Brain pericyte (primary cell): ENCODE data around the gene SCGB3A2.

Experiments used
- DNase-seq: peaks from one replicate; pipeline ENCODE4 v3.0.0-alpha.2; 2012; ENCODE audit warnings: low read depth, low spot score

SCGB3A2 gene, protein sequence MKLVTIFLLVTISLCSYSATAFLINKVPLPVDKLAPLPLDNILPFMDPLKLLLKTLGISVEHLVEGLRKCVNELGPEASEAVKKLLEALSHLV

DNA sequence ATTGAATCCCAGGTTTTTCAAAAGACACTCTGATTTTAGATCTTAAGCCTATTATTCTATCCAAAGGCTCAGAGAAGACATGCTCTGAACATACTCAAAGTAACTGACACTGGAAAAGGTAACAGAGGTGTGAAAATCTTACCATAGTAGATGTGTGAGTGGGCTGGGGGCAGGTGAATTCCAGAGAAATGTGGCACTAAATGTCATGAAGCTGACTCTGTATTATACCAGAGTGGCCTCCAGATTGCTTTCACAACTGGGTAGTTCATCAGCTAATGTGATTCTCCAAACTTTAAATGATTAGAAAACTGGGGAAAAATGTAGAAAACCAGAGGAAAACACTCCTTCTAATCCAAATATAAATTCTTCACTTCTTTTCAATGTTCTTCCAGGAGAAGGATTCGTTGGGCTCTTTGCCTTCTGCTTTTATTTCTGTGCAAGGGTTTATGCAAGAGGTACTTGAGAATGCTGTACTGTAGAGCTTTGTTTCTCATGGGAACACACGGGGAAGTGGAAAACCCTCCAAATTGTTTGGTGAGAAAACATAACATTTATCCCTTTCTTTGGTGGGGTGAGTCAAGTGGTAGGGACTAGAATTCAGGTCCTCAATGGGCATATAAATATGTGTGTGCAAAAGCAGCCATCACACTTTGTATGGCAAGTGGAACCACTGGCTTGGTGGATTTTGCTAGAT, at the start of gene SCGB3A2:
SCGB3A2 (plus strand) TSS at position 646 of the 694 bp plus-strand sequence. CDS start 93 bp downstream, outside the sequence.
- DNase-seq, result no peak

- DNase-seq, result no peak
Observed at GRCh38 chr5:147830035-147830434, 48.5 kb upstream of the SCGB3A2 start.

DNA sequence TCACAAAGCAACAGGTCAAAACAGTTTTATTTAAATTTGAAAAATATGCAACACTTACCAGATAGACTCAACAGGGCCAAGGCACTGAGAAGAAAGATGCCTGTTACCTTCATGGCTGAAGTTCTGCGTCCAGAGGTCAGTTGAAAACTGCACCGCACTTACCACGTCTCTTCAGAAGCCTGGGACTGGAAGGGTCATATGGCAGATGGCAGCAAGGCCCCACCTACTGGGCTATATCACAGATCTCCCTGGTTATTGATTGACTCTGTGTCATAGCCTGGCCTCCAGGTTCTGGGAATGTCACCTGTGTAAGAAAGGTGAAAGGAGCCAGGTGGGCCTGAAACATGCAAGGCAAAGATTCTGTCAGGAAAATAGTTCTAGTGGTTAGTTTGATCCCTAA, 47.0 kb upstream of the SCGB3A2 start, which contains the start of gene SPINK1:
SPINK1 (minus strand) TSS at position 207 of the 400 bp plus-strand sequence; CDS start at position 113, 94 bp downstream.
- DNase-seq, result no peak

DNA sequence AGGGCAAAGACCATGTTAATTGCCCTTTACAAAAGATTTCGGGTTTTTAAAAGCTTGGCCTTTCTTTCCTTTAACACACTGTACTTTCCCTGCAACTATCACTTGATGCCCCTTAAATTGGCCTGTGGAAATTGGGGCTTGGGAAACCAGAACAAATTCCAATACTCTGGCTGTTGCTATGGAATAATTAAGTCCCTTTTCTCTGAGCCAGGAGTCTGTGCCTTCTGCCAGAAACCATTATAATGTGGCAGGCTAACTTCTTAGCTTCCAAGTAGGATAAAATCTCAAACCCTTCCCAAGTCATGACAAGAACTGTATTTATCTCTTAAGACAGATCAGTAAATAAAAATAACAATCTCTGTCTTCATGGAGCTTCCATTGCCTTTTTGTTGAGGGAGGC, 46.0 kb upstream of the SCGB3A2 start:
- no peak for DNase-seq

DNA sequence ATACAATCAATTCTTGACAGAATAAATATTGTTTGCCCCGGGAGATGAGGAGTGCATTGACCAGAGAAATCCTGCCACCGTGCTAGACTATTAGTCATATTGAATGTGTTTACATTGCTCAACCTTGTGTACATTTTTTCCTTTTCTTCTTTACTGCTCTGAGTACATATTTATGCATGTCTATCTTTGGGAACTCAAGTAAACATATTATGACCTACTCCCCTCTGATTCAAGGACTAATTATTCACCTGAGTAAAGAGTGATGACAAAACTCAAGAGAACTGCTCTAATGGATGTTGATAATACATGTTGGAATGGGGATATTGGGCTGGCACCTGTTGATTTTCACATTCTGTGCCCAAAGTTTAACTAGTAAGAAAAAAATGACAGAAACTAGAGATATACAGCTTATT, 43.1 kb upstream of the SCGB3A2 start:
- no peak for DNase-seq

GRCh38 chr5:147836439-147836838, 42.1 kb upstream of the SCGB3A2 start:
- no peak for DNase-seq

DNA sequence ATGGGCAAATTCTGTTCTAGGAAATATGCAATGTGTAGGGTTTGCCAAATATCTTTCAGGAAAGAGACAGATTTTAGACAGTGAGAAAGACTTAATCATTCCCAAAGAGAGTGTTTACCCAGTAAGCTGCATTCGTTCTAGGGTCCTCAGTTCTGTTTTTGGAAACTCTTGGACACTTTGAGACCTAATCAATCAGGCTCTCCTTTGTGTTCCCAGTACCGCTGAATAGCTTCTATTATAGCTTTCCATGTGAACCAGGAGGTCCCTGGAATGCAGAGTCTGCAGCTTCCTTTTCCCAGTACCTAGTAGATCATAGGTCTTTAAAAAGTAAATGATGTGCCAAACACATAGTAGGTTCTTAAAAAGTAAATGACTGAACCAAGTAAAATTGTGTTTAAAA, 35.6 kb upstream of the SCGB3A2 start:
- DNase-seq, result no peak

- no peak for DNase-seq
Observed at GRCh38 chr5:147844846-147845245, 33.7 kb upstream of the SCGB3A2 start.

- no peak for DNase-seq
Observed at GRCh38 chr5:147845618-147846017, 32.9 kb upstream of the SCGB3A2 start.

DNA sequence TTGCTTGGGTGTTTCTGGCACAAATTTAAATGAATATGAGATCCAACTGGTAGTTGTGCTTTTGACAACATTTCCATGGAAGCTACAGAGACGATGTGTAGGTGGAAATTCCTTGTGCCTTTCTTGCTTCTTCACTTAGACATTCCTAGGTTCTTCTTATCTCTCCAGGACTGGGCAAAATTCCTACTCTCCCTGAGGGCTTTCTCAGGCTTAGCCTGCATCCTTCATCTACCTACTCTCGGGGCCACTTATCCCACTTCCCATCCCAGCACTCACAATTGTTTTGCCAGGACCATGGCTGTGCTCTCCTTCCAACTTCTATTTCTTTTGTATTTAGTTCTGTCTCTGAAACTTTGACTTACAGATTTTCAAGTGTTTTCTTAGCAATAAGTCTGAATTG, 29.3 kb upstream of the SCGB3A2 start:
- DNase-seq, result no peak

DNA sequence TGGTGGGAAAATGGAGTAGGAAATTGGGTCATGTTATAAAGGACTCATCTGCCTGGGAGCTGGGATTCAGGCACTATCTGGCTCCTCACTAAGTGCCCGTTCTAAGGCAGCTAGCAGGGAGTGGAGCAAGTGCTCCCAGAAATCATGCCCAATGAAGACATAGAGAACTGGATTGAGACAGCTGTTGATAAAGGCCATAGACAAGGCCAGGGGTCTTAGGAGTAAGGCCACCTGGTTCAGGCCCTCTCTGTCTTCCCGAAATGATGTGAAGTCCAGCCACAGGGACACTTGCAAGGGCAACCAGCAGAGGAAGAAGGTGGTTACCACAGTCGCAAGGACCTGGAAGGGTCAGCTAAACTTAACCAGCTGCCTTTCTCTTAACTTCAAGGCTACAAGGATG, 26.9 kb upstream of the SCGB3A2 start:
- no peak for DNase-seq

DNA sequence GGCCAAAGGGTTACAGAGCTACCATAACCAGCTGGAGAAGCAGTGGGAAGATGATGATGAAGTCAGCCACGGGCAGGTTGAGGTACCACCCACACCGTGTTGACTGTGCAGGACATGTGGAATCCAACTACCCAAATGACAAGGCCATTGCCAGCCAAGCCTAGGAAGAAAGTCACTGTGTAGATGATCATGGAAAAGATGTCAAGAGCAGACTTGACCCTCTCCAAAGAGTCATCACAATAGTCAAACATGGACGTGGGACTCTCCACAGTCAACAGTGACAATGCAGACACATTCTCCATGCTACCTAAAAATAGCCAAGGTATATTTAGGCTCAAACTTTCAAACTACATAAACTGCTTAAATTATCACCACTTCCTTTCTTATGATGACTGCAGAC, 26.1 kb upstream of the SCGB3A2 start:
- no peak for DNase-seq

GRCh38 chr5:147853372-147853987, 25.0 kb upstream of the SCGB3A2 start:
- DNase-seq, result no peak

GRCh38 chr5:147854331-147854730, 24.2 kb upstream of the SCGB3A2 start:
- DNase-seq, result no peak

DNA sequence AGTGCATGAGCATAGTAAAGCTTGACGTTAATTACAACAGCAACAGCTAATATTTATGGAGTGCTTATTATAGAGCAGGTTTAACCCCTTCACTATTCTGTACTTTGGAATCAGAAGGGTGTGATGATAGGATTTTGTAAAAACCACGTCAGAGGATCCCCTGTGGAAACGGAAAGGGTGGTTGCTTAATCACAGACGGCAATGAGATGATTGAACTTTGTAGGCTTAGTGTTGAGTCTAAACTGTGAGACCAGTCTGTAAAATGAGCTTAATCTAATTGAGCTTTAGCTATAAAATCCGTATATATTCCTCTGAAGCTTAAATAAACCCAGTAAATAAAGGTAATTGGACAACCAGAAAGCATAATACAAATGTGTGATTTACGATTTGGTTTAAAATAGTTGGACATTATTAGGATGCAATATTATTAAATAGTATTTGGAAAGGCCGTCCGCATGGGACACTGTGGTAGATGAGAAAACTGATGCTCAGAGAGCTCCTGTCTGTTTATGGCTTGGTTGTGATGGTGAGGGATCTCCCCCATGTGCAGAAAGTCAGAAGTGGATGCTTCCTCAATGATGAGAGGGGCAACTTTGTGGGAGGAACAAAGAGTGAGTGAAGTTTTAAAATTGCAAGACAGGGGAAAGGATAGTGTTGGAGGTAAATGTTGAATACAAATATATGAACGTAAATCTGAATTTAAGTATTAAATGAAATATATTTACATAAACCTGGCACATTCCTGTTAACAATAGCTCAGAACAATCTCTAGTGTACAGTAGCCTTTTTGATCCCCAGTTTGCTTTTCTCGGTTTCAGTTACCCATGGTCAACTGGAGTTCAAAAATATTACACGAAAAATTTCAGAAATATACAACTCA, 23.4 kb upstream of the SCGB3A2 start:
- DNase-seq, result no peak

GRCh38 chr5:147855774-147856069, 22.8 kb upstream of the SCGB3A2 start:
- no peak for DNase-seq

- DNase-seq, result no peak
Observed at GRCh38 chr5:147856801-147857200, 21.7 kb upstream of the SCGB3A2 start.

GRCh38 chr5:147857302-147858129, 21.0 kb upstream of the SCGB3A2 start:
- DNase-seq, result peak; percentile 7

DNA sequence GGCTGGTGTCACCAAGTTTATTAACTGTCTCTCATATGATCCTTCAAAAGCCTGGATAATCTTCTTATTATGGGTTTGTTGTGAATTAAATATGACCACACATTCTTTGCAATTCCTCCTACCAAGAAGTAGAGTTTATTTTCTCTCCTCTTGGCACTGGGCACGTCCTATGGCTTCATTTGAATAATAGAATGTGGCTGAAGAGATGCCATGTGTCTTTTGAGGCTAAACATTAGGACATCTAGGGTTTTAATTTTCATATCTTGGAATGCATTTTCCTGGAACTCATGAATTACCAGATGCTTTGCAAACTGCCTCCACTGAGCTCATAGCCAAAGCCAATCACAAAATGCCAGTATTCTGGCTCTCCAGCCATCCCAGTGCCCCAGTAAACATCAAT, 19.9 kb upstream of the SCGB3A2 start:
- no peak for DNase-seq

GRCh38 chr5:147859962-147860640, 18.4 kb upstream of the SCGB3A2 start:
- no peak for DNase-seq

GRCh38 chr5:147860641-147861025, 17.9 kb upstream of the SCGB3A2 start:
- no peak for DNase-seq
